ENCODE results near the gene GRIK4.
"Not testable (repeated sequence)": the region's sequence is repeated elsewhere in the genome, so short reads cannot be mapped to it uniquely, and the experiment has no call there.

Gene GRIK4

GRCh38 chr11:120511116-120511819, at the start of gene GRIK4:
GRIK4 (plus strand) TSS chr11:120511748; CDS start chr11:120660319, 148,571 bp downstream.
- DNase-seq (ENCODE audit: low read depth in 3 of 3): peak; percentile 55 to 80 (median 63)

GRCh38 chr11:120462825-120463224, 48.7 kb upstream of the GRIK4 start:
- no peak for DNase-seq (ENCODE audit: low read depth in 3 of 3)

- DNase-seq (ENCODE audit: low read depth in 3 of 3): no peak
These were observed 45.5 kb upstream of the GRIK4 start for GRCh38 chr11:120465921-120466534.

GRCh38 chr11:120467627-120468026, 43.9 kb upstream of the GRIK4 start:
- DNase-seq (ENCODE audit: low read depth in 3 of 3): no peak

- DNase-seq (ENCODE audit: low read depth in 3 of 3): no peak
These were observed 40.4 kb upstream of the GRIK4 start for GRCh38 chr11:120471131-120471530.

GRCh38 chr11:120471994-120472393, 39.6 kb upstream of the GRIK4 start:
- no peak for DNase-seq (ENCODE audit: low read depth in 3 of 3)

GRCh38 chr11:120473503-120473902, 38.0 kb upstream of the GRIK4 start:
- DNase-seq (ENCODE audit: low read depth in 3 of 3): no peak

GRCh38 chr11:120482149-120482548, 29.4 kb upstream of the GRIK4 start:
- DNase-seq (ENCODE audit: low read depth in 3 of 3): no peak

- DNase-seq (ENCODE audit: low read depth in 3 of 3): no peak
These were observed 26.8 kb upstream of the GRIK4 start for GRCh38 chr11:120484722-120485121.

- no peak for DNase-seq (ENCODE audit: low read depth in 3 of 3)
These were observed 25.4 kb upstream of the GRIK4 start for GRCh38 chr11:120486138-120486537.

GRCh38 chr11:120489799-120490198, 21.7 kb upstream of the GRIK4 start:
- DNase-seq (ENCODE audit: low read depth in 3 of 3): no peak

- DNase-seq (ENCODE audit: low read depth in 3 of 3): no peak
These were observed 19.1 kb upstream of the GRIK4 start for GRCh38 chr11:120492486-120492885.

GRCh38 chr11:120494595-120494994, 17.0 kb upstream of the GRIK4 start:
- DNase-seq (ENCODE audit: low read depth in 3 of 3): no peak

- DNase-seq (ENCODE audit: low read depth in 3 of 3): no peak
These were observed 12.5 kb upstream of the GRIK4 start for GRCh38 chr11:120499088-120499487.

GRCh38 chr11:120499859-120500258, 11.7 kb upstream of the GRIK4 start:
- DNase-seq (ENCODE audit: low read depth in 3 of 3): no peak

- DNase-seq (ENCODE audit: low read depth in 3 of 3): no peak
These were observed 11.0 kb upstream of the GRIK4 start for GRCh38 chr11:120500414-120501071.

- DNase-seq (ENCODE audit: low read depth in 3 of 3): no peak
These were observed 10.1 kb upstream of the GRIK4 start for GRCh38 chr11:120501440-120501839.

- no peak for DNase-seq (ENCODE audit: low read depth in 3 of 3)
These were observed 9.4 kb upstream of the GRIK4 start for GRCh38 chr11:120501976-120502755.

- DNase-seq (ENCODE audit: low read depth in 3 of 3): not testable (repeated sequence)
These were observed 8.0 kb upstream of the GRIK4 start for GRCh38 chr11:120503529-120503928.

GRCh38 chr11:120505801-120506425, 5.6 kb upstream of the GRIK4 start:
- DNase-seq (ENCODE audit: low read depth in 3 of 3): no peak

GRCh38 chr11:120509346-120510053, 2.0 kb upstream of the GRIK4 start:
- DNase-seq (ENCODE audit: low read depth in 3 of 3): no peak
